Esophagus muscularis mucosa (tissue), 4 donors: Measurements from ENCODE around the gene TCF23. TPM values are rescaled to one million over a fixed set of nuclear protein-coding genes. Genes with fewer than 3 reads are reported as not detected.
"Not testable (repeated sequence)": the region's sequence is repeated elsewhere in the genome, so short reads cannot be mapped to it uniquely, and the experiment has no call there.

Experiments used
- DNase-seq: peaks from one replicate; pipeline ENCODE4 v3.0.0-alpha.2; 2017; ENCODE audit errors: extremely low spot score
- H3K27ac ChIP-seq, 4 donors: fragments of 200-600 bp; sonication (generic); replicated peaks in 1 of 4; 1 replicate in 3 of 4; 2 replicates in 1 of 4; pipeline ENCODE4 v1.5.1; 2016 to 2019; ENCODE audit warnings: mild to moderate bottlenecking in 1 of 4
- H3K27me3 ChIP-seq, 4 donors: fragments of 200-600 bp; sonication (generic); one replicate each; pipeline versions ENCODE4 v1.5.1 to v1.6.0; 2016 to 2019
- H3K36me3 ChIP-seq, 4 donors: fragments of 200-600 bp; sonication (generic); one replicate each; pipeline ENCODE4 v1.5.1; 2016 to 2019
- H3K4me1 ChIP-seq, 4 donors: fragments of 200-600 bp; sonication (generic); one replicate each; pipeline ENCODE4 v1.5.1; 2016 to 2019
- H3K4me3 ChIP-seq, 4 donors: fragments of 200-600 bp; sonication (generic); 1 replicate in 2 of 4; 2 replicates in 2 of 4; pipeline ENCODE4 v1.5.1; 2016 to 2019; ENCODE audit warnings: mild to moderate bottlenecking in 4 of 4, moderate library complexity in 1 of 4
- H3K9me3 ChIP-seq, 4 donors: fragments of 200-600 bp; sonication (generic); 1 replicate in 3 of 4; 2 replicates in 1 of 4; pipeline ENCODE4 v1.5.1; 2016 to 2019
- CTCF ChIP-seq, 3 experiments: fragments of 200-600 bp in 2 of 3; fragments of 450-650 bp in 1 of 3; sonication (generic) in 2 of 3; IDR thresholded peaks; one replicate each; pipeline ENCODE4 v1.5.1; 2017 to 2019; ENCODE audit warnings: antibody characterized with exemption in 3 of 3, mild to moderate bottlenecking in 2 of 3, moderate library complexity in 1 of 3
- EP300 ChIP-seq: sonication (generic); formaldehyde crosslinking; IDR thresholded peaks from one replicate; pipeline ENCODE4 v1.6.1; 2017; ENCODE audit warnings: antibody characterized with exemption
- POLR2A ChIP-seq: fragments of 450-650 bp; IDR thresholded peaks from one replicate; pipeline ENCODE4 v1.6.1; 2017; ENCODE audit warnings: antibody characterized with exemption, moderate library complexity, mild to moderate bottlenecking, low read depth
- POLR2AphosphoS5 ChIP-seq, 2 donors: sonication (generic); formaldehyde crosslinking; IDR thresholded peaks; one replicate each; pipeline ENCODE4 v1.6.1; 2017; ENCODE audit warnings: antibody characterized with exemption in 2 of 2
- WGBS: methylation state at CpG from one replicate; pipeline ENCODE4 v1.1.5; 2018; 5-methylcytosine and 5-hydroxymethylcytosine counted together
- intact Hi-C: fragments of 100-400 bp; cut with DNase I; formaldehyde crosslinking; loops from one replicate; pipeline ENCODE4 v1.15.1; 2023
- total RNA-seq, 4 donors: library from RNA; depleted of rRNA; stranded (reverse); fragments of >200 nt; gene quantifications; one replicate each; pipeline versions ENCODE4 v1.1.0 to v1.2.1, GENCODE V29; 2016

TCF23 gene
- total RNA-seq, 4 donors from 2014 or later = not detected

DNA sequence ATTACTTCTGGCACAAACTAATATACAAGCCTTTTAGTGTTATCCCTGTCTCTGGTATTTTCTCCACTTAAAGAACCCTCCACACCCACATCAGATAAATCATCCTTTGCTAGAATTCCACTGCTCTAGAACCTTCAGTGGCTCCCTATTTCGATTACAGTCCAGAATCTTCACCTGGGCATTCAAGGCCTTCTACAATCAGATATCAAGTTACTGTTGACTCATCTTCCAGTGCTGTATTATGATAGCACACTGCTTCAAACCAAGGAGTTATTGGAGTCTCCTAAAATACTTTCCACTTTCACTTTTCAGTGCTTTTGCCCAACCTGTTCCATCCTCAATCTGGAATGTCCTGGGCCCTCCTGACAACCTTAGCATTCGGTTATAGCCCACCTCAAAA lies 33.3 kb upstream of the TCF23 start:
- H3K4me3 ChIP-seq = no peak overlapping the region
- intact Hi-C loops = no loop called here
- H3K4me1 ChIP-seq = peaks cover 5 to 15% (median 14%) of the 10 kb centered on the region in 4 donors
- H3K36me3 ChIP-seq = no peaks in the 10 kb centered on the region
- TF ChIP-seq POLR2A (no peak), POLR2AphosphoS5 (IDR thresholded peaks at IDR 0.05) (no peak), EP300 (no peak)
- H3K27ac ChIP-seq = no peak overlapping the region
- H3K27me3 ChIP-seq = peaks cover 0 to 41% (median 13%) of the 10 kb centered on the region in 4 donors
- DNase-seq = no peak
- WGBS = 66% methylated on average over 2 of the region's 2 CpGs
- H3K9me3 ChIP-seq = no peaks in the 10 kb centered on the region

DNA sequence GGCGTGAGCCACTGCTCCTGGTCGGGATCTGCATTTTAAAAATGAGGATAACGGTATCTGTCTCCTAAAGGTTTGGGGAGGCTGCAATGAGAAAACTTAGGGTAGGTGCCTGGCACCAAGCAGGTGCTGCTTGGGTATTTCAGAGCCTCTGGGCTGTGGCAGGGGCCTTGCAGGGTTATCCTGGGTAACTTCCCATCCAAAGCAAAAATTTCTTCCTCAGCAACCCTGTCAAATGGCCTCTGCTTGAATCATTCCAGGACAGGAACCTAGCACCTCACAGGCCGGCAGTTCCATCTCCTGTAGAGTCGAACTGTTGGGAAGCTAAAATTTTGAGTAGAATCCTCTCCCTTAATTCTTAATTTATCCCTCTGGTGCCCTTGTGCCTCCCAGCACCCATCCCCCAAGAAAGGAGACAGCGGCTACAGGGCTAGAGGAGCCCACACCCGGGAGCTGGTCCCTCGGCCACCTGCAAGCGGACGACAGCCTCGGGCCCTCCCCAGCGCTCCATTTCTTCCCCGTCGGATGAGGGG lies 30.7 kb upstream of the TCF23 start:
- Histone ChIP-seq H3K9me3 (no peaks in the 10 kb centered on the region), H3K27ac (no peak overlapping the region), H3K27me3 (peaks cover 0 to 41% (median 13%) of the 10 kb centered on the region in 4 donors), H3K4me1 (peaks cover 5 to 17% (median 16%) of the 10 kb centered on the region in 4 donors), H3K36me3 (no peaks in the 10 kb centered on the region), H3K4me3 (peak overlapping the region; percentile 43 to 60 (median 48))
- no peak for DNase-seq
- TF ChIP-seq EP300 (no peak), CTCF (IDR thresholded peaks at IDR 0.05) (no peak), POLR2A (no peak), POLR2AphosphoS5 (IDR thresholded peaks at IDR 0.05) (no peak)
- intact Hi-C loops = no loop called here
- 43% methylated on average over 11 of the region's 14 CpGs for WGBS

DNA sequence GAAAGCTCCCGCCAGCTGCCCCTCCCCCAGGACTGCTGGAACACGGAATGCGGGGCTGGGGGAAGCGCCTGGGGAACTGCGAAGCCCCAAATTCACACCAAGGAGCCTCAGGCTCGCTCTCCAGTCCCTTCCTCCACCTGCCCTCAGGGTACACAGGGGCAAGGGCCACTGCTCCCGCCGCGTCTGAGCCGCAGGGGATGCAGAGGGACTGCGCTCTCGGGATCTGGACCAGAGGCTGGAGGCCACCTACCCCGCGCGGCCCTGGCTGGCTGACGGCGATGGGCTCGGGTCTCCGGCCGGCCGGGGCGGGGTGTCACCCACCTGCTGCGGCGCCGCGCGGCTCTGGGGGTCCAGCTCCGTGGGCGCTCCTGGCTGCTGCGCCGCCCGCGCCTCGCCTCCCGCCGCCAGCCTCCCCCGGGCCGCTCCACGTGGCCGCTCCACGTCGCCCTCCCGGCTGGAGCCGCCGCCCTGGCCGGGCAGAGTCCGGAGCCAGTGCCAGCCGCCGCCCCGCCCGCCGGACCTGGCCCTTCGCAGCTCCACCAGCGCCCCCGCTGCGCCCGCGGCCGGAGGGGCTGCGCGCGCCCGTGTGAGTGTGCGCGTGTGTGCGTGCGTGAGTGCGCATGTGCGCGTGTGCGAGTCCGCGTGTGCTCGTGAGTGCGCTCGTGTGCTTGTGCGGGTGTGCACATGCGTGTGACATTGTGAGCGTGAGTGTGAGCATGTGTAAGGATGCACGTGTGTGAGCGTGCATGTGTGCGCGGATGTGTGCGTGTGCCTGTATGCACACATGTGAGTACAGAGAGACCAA lies 30.1 kb upstream of the TCF23 start, which contains the start of gene CGREF1:
Gene CGREF1 (minus strand): TSS at position 604 of the 805 bp plus-strand sequence. CDS start 14,762 bp downstream, outside the sequence.
- H3K4me1 ChIP-seq = peaks cover 5 to 23% (median 21%) of the 10 kb centered on the region in 4 donors
- H3K9me3 ChIP-seq = no peaks in the 10 kb centered on the region
- intact Hi-C loops = no loop called here
- no peak for TF ChIP-seq CTCF (IDR thresholded peaks at IDR 0.05)
- TF ChIP-seq EP300 = no peak
- no peak for TF ChIP-seq POLR2AphosphoS5 (IDR thresholded peaks at IDR 0.05)
- TF ChIP-seq POLR2A = no peak
- no peaks in the 10 kb centered on the region for H3K36me3 ChIP-seq
- H3K27ac ChIP-seq = no peak within 1 kb of the TSS
- 35% methylated on average over 9 of the region's 84 CpGs for WGBS
- peaks cover 0 to 41% (median 13%) of the 10 kb centered on the region in 4 donors for H3K27me3 ChIP-seq
- DNase-seq = no peak
- peak within 1 kb of the TSS; percentile 43 to 60 (median 48) for H3K4me3 ChIP-seq

DNA sequence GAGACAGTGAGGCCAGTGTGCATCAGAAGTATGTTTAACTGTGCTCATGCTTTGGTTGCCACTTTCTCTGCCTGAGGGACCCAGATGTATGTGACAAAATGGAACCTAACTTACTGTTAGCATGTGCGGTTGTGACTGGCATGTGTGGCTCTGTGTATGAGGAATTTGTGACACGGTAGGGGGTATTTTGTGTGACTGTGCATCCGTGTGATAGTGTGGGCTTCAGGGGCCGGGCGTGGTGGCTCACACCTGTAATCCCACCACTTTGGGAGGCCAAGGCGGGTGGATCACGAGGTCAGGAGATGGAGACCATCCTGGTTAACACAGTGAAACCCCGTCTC lies 29.5 kb upstream of the TCF23 start:
- intact Hi-C loops, DNase-seq, H3K27ac ChIP-seq, H3K9me3 ChIP-seq, H3K36me3 ChIP-seq: not testable (repeated sequence)
- Histone ChIP-seq H3K4me3 (peak overlapping the region; percentile 43 to 60 (median 48)), H3K4me1 (peaks cover 9 to 27% (median 25%) of the 10 kb centered on the region in 4 donors), H3K27me3 (peaks cover 0 to 41% (median 13%) of the 10 kb centered on the region in 4 donors)
- 79% methylated on average over 8 of the region's 8 CpGs for WGBS

GRCh38 chr2:27121906-27122305 lies 26.9 kb upstream of the TCF23 start:
- Histone ChIP-seq H3K4me3 (no peak overlapping the region), H3K27ac (no peak overlapping the region), H3K4me1 (peaks cover 9 to 27% (median 25%) of the 10 kb centered on the region in 4 donors), H3K36me3 (no peaks in the 10 kb centered on the region), H3K27me3 (peaks cover 0 to 30% (median 12%) of the 10 kb centered on the region in 4 donors), H3K9me3 (no peaks in the 10 kb centered on the region)
- WGBS = 100% methylated on average over 2 of the region's 2 CpGs
- intact Hi-C loops = no loop called here
- DNase-seq = no peak
- no peak for TF ChIP-seq EP300
- TF ChIP-seq POLR2AphosphoS5 (IDR thresholded peaks at IDR 0.05) = no peak
- TF ChIP-seq POLR2A = no peak
- no peak for TF ChIP-seq CTCF (IDR thresholded peaks at IDR 0.05)
